ENCODE results near the gene DPY19L2.
"Not testable (repeated sequence)": the region's sequence is repeated elsewhere in the genome, so short reads cannot be mapped to it uniquely, and the experiment has no call there.

DPY19L2 gene

GRCh38 chr12:63668028-63668799 is at the start of gene DPY19L2:
TSS of gene DPY19L2 (minus strand) at chr12:63668493. CDS start at chr12:63668393, 100 bp downstream.
- peak in 50 of 51 donors; percentile 11 to 84 (median 60) for DNase-seq

GRCh38 chr12:63716891-63717290 is 48.6 kb upstream of the DPY19L2 start:
- DNase-seq = not testable (repeated sequence)

- not testable (repeated sequence) for DNase-seq
Measured at GRCh38 chr12:63715107-63715625, 46.9 kb upstream of the DPY19L2 start.

- not testable (repeated sequence) for DNase-seq
Measured at GRCh38 chr12:63714409-63714808, 46.1 kb upstream of the DPY19L2 start.

- DNase-seq = not testable (repeated sequence)
Measured at GRCh38 chr12:63713681-63714075, 45.4 kb upstream of the DPY19L2 start.

GRCh38 chr12:63712979-63713680 is 44.8 kb upstream of the DPY19L2 start:
- not testable (repeated sequence) for DNase-seq

GRCh38 chr12:63712376-63712974 is 44.2 kb upstream of the DPY19L2 start:
- not testable (repeated sequence) for DNase-seq

- DNase-seq = not testable (repeated sequence)
Measured at GRCh38 chr12:63711339-63711738, 43.0 kb upstream of the DPY19L2 start.

GRCh38 chr12:63706336-63706735 is 38.0 kb upstream of the DPY19L2 start:
- DNase-seq = no peak

GRCh38 chr12:63699678-63700382 is 31.5 kb upstream of the DPY19L2 start:
- DNase-seq = not testable (repeated sequence)

GRCh38 chr12:63699011-63699410 is 30.7 kb upstream of the DPY19L2 start:
- DNase-seq = not testable (repeated sequence)

GRCh38 chr12:63690837-63691236 is 22.5 kb upstream of the DPY19L2 start:
- not testable (repeated sequence) for DNase-seq

GRCh38 chr12:63689141-63689540 is 20.8 kb upstream of the DPY19L2 start:
- DNase-seq = not testable (repeated sequence)

GRCh38 chr12:63686623-63687022 is 18.3 kb upstream of the DPY19L2 start:
- not testable (repeated sequence) for DNase-seq

GRCh38 chr12:63685789-63686188 is 17.5 kb upstream of the DPY19L2 start:
- DNase-seq = not testable (repeated sequence)

- DNase-seq = not testable (repeated sequence)
Measured at GRCh38 chr12:63682617-63683016, 14.3 kb upstream of the DPY19L2 start.

GRCh38 chr12:63680758-63681157 is 12.5 kb upstream of the DPY19L2 start:
- DNase-seq = not testable (repeated sequence)

- DNase-seq = not testable (repeated sequence)
Measured at GRCh38 chr12:63672550-63672949, 4.3 kb upstream of the DPY19L2 start.

- not testable (repeated sequence) for DNase-seq
Measured at GRCh38 chr12:63669936-63670335, 1.6 kb upstream of the DPY19L2 start.

- DNase-seq = peak in 1 of 51 donors; percentile 12
Measured at GRCh38 chr12:63669427-63669826, 1.1 kb upstream of the DPY19L2 start.

- peak in 28 of 51 donors; percentile 0 to 82 (median 18) for DNase-seq
Measured at GRCh38 chr12:63668800-63669365, 590 bp upstream of the DPY19L2 start.
